Tibial nerve (tissue), 4 donors: ENCODE data around the gene KBTBD4. TPM values are rescaled to one million over a fixed set of nuclear protein-coding genes. Genes with fewer than 3 reads are reported as not detected.
A peak's percentile ranks its signal among the peaks of the same experiment; 100 is the strongest.
"Not testable (repeated sequence)": the region's sequence is repeated elsewhere in the genome, so short reads cannot be mapped to it uniquely, and the experiment has no call there.

Experiments
- DNase-seq, 2 donors: peaks; one replicate each; pipeline ENCODE4 v3.0.0-alpha.2; 2019; ENCODE audit warnings: low spot score in 2 of 2
- H3K27ac ChIP-seq, 4 donors: fragments of 200-600 bp; sonication (generic) in 3 of 4; one replicate each; pipeline ENCODE4 v1.5.1; 2017 to 2019; ENCODE audit warnings: mild to moderate bottlenecking in 1 of 4
- H3K27me3 ChIP-seq, 2 donors: fragments of 200-600 bp; sonication (generic) in 1 of 2; one replicate each; pipeline versions ENCODE4 v1.5.1 to v1.6.0; 2017 to 2019
- H3K36me3 ChIP-seq, 3 donors: fragments of 200-600 bp; sonication (generic); one replicate each; pipeline ENCODE4 v1.5.1; 2018 to 2019
- H3K4me1 ChIP-seq, 4 donors: fragments of 200-600 bp; sonication (generic) in 3 of 4; one replicate each; pipeline ENCODE4 v1.5.1; 2017 to 2019
- H3K4me3 ChIP-seq, 4 donors: fragments of 200-600 bp; sonication (generic) in 3 of 4; one replicate each; pipeline ENCODE4 v1.5.1; 2017 to 2019; ENCODE audit warnings: mild to moderate bottlenecking in 1 of 4, moderate library complexity in 1 of 4
- H3K9me3 ChIP-seq, 4 donors: fragments of 200-600 bp; sonication (generic) in 3 of 4; one replicate each; pipeline ENCODE4 v1.5.1; 2017 to 2019
- CTCF ChIP-seq, 5 experiments: fragments of 200-600 bp in 3 of 5; fragments of 450-650 bp in 2 of 5; sonication (generic) in 3 of 5; IDR thresholded peaks; one replicate each; pipeline ENCODE4 v1.5.1; 2016 to 2019; ENCODE audit warnings: antibody characterized with exemption in 5 of 5, mild to moderate bottlenecking in 3 of 5, moderate library complexity in 2 of 5
- EP300 ChIP-seq, 2 donors: sonication (generic); formaldehyde crosslinking; IDR thresholded peaks; one replicate each; pipeline ENCODE4 v1.6.1; 2017; ENCODE audit warnings: antibody characterized with exemption in 2 of 2, mild to moderate bottlenecking in 1 of 2
- POLR2A ChIP-seq, 2 donors: fragments of 450-650 bp; IDR thresholded peaks; one replicate each; pipeline ENCODE4 v1.6.1; 2017; ENCODE audit warnings: antibody characterized with exemption in 2 of 2, mild to moderate bottlenecking in 2 of 2, moderate library complexity in 2 of 2
- WGBS, 2 donors: methylation state at CpG; one replicate each; pipeline ENCODE4 v1.1.5; 2018; 5-methylcytosine and 5-hydroxymethylcytosine counted together
- total RNA-seq, 4 donors: library from RNA; depleted of rRNA; stranded (reverse); fragments of >200 nt; gene quantifications; one replicate each; pipeline ENCODE4 v1.1.0, GENCODE V29; 2016

Gene KBTBD4
- total RNA-seq, 4 donors from 2014 or later, result 18.0 to 20.8 (median 19.5) TPM

GRCh38 chr11:47564933-47565339, 13.8 kb downstream of the KBTBD4 start:
- H3K27ac ChIP-seq, result peak overlapping the region; percentile 75 to 93 (median 88)
- peaks cover 0 to 21% (median 8%) of the 10 kb centered on the region in 4 donors for H3K4me1 ChIP-seq
- TF ChIP-seq POLR2A (IDR thresholded peaks at IDR 0.05) (no peak), EP300 (IDR thresholded peaks at IDR 0.05) (no peak), CTCF (IDR thresholded peaks at IDR 0.05) (no peak)
- H3K9me3 ChIP-seq, result no peaks in the 10 kb centered on the region
- peaks cover 0 to 18% (median 0%) of the 10 kb centered on the region in 3 donors for H3K36me3 ChIP-seq
- no peaks in the 10 kb centered on the region for H3K27me3 ChIP-seq
- peak overlapping the region; percentile 78 to 81 (median 80) for H3K4me3 ChIP-seq
- WGBS, 2 donors, result 10 to 20% methylated on average over 9 to 11 of the region's 11 CpGs
- DNase-seq, result no peak

- Histone ChIP-seq H3K4me1 (peaks cover 0 to 21% (median 8%) of the 10 kb centered on the region in 4 donors), H3K36me3 (peaks cover 0 to 13% (median 0%) of the 10 kb centered on the region in 3 donors)
- H3K9me3 ChIP-seq, DNase-seq, H3K27me3 ChIP-seq, H3K27ac ChIP-seq, H3K4me3 ChIP-seq: not testable (repeated sequence)
- WGBS, 2 donors, result 92 to 95% methylated on average over 10 of the region's 10 CpGs
These were observed 14.4 kb downstream of the KBTBD4 start for GRCh38 chr11:47564366-47564765.

- not testable (repeated sequence) for DNase-seq, H3K4me3 ChIP-seq, H3K27ac ChIP-seq, H3K27me3 ChIP-seq, H3K9me3 ChIP-seq, H3K36me3 ChIP-seq
- WGBS, 2 donors, result 95% methylated on average over 4 of the region's 4 CpGs
- H3K4me1 ChIP-seq, result peaks cover 0 to 21% (median 8%) of the 10 kb centered on the region in 4 donors
These were observed 16.4 kb downstream of the KBTBD4 start for GRCh38 chr11:47562393-47562792.

GRCh38 chr11:47560426-47560825, 18.3 kb downstream of the KBTBD4 start:
- peaks cover 0 to 3% (median 0%) of the 10 kb centered on the region in 3 donors for H3K36me3 ChIP-seq
- H3K4me3 ChIP-seq, result no peak overlapping the region
- no peak for TF ChIP-seq EP300 (IDR thresholded peaks at IDR 0.05)
- TF ChIP-seq CTCF (IDR thresholded peaks at IDR 0.05), result no peak
- H3K9me3 ChIP-seq, result no peaks in the 10 kb centered on the region
- WGBS, 2 donors, result 79 to 80% methylated on average over 2 of the region's 2 CpGs
- H3K27me3 ChIP-seq, result no peaks in the 10 kb centered on the region
- peaks cover 0 to 7% (median 2%) of the 10 kb centered on the region in 4 donors for H3K4me1 ChIP-seq
- DNase-seq, result no peak
- H3K27ac ChIP-seq, result no peak overlapping the region

- no peaks in the 10 kb centered on the region for H3K9me3 ChIP-seq
- no peak for DNase-seq
- TF ChIP-seq EP300 (IDR thresholded peaks at IDR 0.05) (no peak), POLR2A (IDR thresholded peaks at IDR 0.05) (no peak), CTCF (IDR thresholded peaks at IDR 0.05) (no peak)
- no peaks in the 10 kb centered on the region for H3K27me3 ChIP-seq
- no peak overlapping the region for H3K4me3 ChIP-seq
- H3K27ac ChIP-seq, result no peak overlapping the region
- H3K4me1 ChIP-seq, result peaks cover 0 to 2% (median 0%) of the 10 kb centered on the region in 4 donors
- H3K36me3 ChIP-seq, result peaks cover 0 to 4% (median 0%) of the 10 kb centered on the region in 3 donors
- 80 to 100% methylated on average over 1 of the region's 1 CpG for WGBS, 2 donors
These were observed 20.1 kb downstream of the KBTBD4 start for GRCh38 chr11:47558695-47559094.

GRCh38 chr11:47557004-47557403, 21.8 kb downstream of the KBTBD4 start:
- not testable (repeated sequence) for H3K27ac ChIP-seq, H3K4me3 ChIP-seq, H3K9me3 ChIP-seq, H3K27me3 ChIP-seq, H3K36me3 ChIP-seq, H3K4me1 ChIP-seq, DNase-seq
- 96 to 97% methylated on average over 12 of the region's 12 CpGs for WGBS, 2 donors

GRCh38 chr11:47553406-47553743, 25.4 kb downstream of the KBTBD4 start:
- peak; percentile 18 to 25 for DNase-seq
- peaks cover 0 to 4% (median 0%) of the 10 kb centered on the region in 3 donors for H3K36me3 ChIP-seq
- TF ChIP-seq POLR2A (IDR thresholded peaks at IDR 0.05) (no peak), EP300 (IDR thresholded peaks at IDR 0.05) (no peak)
- H3K4me1 ChIP-seq, result peaks cover 0 to 44% (median 14%) of the 10 kb centered on the region in 4 donors
- H3K4me3 ChIP-seq, result peak overlapping the region; percentile 92 to 99 (median 96)
- 9 to 11% methylated on average over 9 of the region's 9 CpGs for WGBS, 2 donors
- peak overlapping the region; percentile 90 to 97 (median 92) for H3K27ac ChIP-seq
- H3K27me3 ChIP-seq, result no peaks in the 10 kb centered on the region
- H3K9me3 ChIP-seq, result no peaks in the 10 kb centered on the region
